ENCODE results near the gene XPO5.

XPO5 gene

GRCh38 chr6:43509142-43509983 is 66.5 kb downstream of the XPO5 start:
- TF ChIP-seq CTCF (conservative IDR thresholded peaks at IDR 0.05; ENCODE audit: low read depth, low read length): no peak
- peak overlapping the region; percentile 49 for H3K4me3 ChIP-seq (ENCODE audit: low read length)
- no peak for DNase-seq (ENCODE audit: low read depth)

GRCh38 chr6:43508481-43509141 is 67.2 kb downstream of the XPO5 start:
- no peak for TF ChIP-seq CTCF (conservative IDR thresholded peaks at IDR 0.05; ENCODE audit: low read depth, low read length)
- no peak overlapping the region for H3K4me3 ChIP-seq (ENCODE audit: low read length)
- DNase-seq (ENCODE audit: low read depth): no peak

GRCh38 chr6:43506667-43507471 is 69.0 kb downstream of the XPO5 start:
- peak; percentile 97 for TF ChIP-seq CTCF (conservative IDR thresholded peaks at IDR 0.05; ENCODE audit: low read depth, low read length)
- H3K4me3 ChIP-seq (ENCODE audit: low read length): no peak overlapping the region
- no peak for DNase-seq (ENCODE audit: low read depth)

GRCh38 chr6:43506171-43506570 is 69.7 kb downstream of the XPO5 start:
- TF ChIP-seq CTCF (conservative IDR thresholded peaks at IDR 0.05; ENCODE audit: low read depth, low read length): no peak
- no peak overlapping the region for H3K4me3 ChIP-seq (ENCODE audit: low read length)
- no peak for DNase-seq (ENCODE audit: low read depth)

- TF ChIP-seq CTCF (conservative IDR thresholded peaks at IDR 0.05; ENCODE audit: low read depth, low read length): no peak
- no peak overlapping the region for H3K4me3 ChIP-seq (ENCODE audit: low read length)
- no peak for DNase-seq (ENCODE audit: low read depth)
These were observed 70.1 kb downstream of the XPO5 start for GRCh38 chr6:43505718-43506117.

GRCh38 chr6:43504756-43505593 is 70.9 kb downstream of the XPO5 start:
- no peak for TF ChIP-seq CTCF (conservative IDR thresholded peaks at IDR 0.05; ENCODE audit: low read depth, low read length)
- no peak for DNase-seq (ENCODE audit: low read depth)
- H3K4me3 ChIP-seq (ENCODE audit: low read length): no peak overlapping the region

All from retinal pigment epithelial cell (primary cell).